Measurements from ENCODE around the gene HSD11B1L. TPM values are rescaled to one million over a fixed set of nuclear protein-coding genes. Genes with fewer than 3 reads are reported as not detected.

The HSD11B1L gene
- total RNA-seq = 10 to 100 TPM; 19.9 to 37.1 (median 23.3) TPM
- 1 to 10 TPM; 4.2 to 8.4 (median 6.3) TPM for polyA plus RNA-seq

DNA sequence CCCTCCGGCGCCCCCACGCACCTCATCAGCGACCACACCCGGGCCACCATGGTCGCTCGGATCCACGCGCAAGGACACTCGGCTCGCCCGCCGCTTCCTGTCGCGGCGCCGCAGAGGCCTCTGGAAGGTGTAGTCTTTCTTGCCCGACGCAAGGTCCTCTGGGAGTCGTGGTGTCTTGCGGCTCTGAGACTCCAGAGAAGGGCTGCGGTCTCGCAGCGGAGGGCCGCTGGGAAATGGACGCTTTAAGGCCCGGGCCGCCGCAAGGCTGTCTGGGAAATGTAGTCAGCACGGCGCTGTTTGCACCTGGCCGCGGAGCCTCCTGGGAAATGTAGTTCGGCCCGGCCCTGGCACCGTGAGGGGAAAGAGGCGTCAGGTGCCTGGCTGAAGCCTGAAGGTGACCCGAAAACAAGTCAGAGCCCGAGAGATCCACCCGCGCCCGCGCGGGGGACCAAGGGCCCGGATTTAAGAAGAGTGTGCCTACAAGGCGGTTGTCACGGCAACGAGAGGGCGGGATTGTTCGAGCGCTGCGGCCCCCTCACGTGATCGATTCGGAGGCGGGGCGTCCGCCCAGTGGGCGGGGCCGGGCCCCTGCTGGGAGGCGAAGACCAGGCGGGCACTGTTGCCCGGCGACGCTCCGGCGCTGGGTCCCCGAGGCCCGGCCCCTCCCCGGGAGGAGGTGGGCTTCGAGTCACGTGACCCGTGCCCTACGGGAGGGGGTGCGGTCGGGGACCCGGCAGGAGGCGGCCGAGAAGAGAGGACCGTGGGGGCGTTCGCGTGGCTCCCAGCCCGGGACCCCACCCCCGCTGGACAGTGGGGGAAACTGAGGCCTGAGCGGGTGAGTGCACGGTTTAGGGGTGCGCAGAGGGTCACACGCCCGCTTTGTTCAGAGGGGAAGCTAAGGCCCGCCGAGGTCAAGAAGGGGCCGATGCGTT is at the start of gene HSD11B1L, which contains the start of gene MICOS13:
Gene HSD11B1L (plus strand): TSS at position 591 of the 932 bp plus-strand sequence. CDS start 3,806 bp downstream, outside the sequence.
Gene MICOS13 (minus strand): TSS at position 80 of the 932 bp plus-strand sequence. CDS start 30 bp downstream, at position 50.
- intact Hi-C loops (cut with DNase I) = loop anchor here (2.0 kb wide), 1 partner anchor 58 kb away; the partner anchor contains the start of genes SAFB and SAFB2
- no peaks in the 10 kb centered on the region for H3K9me3 ChIP-seq

DNA sequence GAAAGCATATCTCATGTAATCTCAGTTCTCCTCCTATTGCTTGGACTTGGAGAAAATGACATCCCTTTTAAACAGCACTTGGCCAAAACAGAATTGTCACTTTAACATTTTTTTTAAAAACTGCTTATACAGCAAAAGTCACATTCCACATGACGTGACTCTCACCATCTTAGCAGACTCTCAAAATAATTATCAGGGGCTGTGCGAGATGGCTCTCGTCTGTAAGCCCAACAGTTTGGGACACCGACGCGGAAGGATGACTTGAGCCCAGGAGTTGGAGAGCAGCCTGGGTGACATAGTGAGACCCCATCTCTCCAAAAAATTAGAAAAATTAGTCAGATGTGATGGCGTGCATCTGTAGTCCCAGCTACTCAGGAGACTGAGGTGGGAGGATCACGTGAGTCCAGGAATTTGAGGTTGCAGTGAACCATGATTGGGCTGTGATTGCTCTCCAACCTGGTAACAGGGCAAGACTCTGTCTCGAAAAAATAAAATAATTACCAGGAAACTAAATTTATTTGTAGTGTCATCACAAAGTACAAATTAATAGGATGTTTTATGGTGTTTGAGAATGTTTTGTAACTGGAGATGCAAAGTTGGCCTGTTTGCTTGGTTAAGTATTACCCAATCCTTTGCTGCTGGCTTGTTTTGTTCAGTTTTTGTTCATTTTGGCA is 49.1 kb upstream of the HSD11B1L start:
- intact Hi-C loops (cut with DNase I) = no loop called here
- peaks cover 0 to 96% (median 81%) of the 10 kb centered on the region in 4 donors for H3K4me1 ChIP-seq
- H3K36me3 ChIP-seq = peaks cover 5 to 38% (median 14%) of the 10 kb centered on the region in 4 donors
- WGBS, 2 donors = 83 to 86% methylated on average over 9 of the region's 9 CpGs
- no peak for DNase-seq
- H3K4me3 ChIP-seq = no peak overlapping the region
- H3K27me3 ChIP-seq = no peaks in the 10 kb centered on the region
- no peaks in the 10 kb centered on the region for H3K9me3 ChIP-seq
- TF ChIP-seq EP300 (IDR thresholded peaks at IDR 0.05) = no peak
- no peak for TF ChIP-seq POLR2A (IDR thresholded peaks at IDR 0.05)
- no peak for TF ChIP-seq POLR2AphosphoS5 (IDR thresholded peaks at IDR 0.05)
- no peak for TF ChIP-seq CTCF (IDR thresholded peaks at IDR 0.05)
- H3K27ac ChIP-seq = peak overlapping the region; percentile 29 to 57 (median 41)

More for the DNA sequence above, at the start of gene HSD11B1L, which contains the start of gene MICOS13:
- peak; percentile 99 for DNase-seq
- peak within 1 kb of the TSS; percentile 89 to 98 (median 92) for H3K27ac ChIP-seq
- H3K4me3 ChIP-seq = peak within 1 kb of the TSS; percentile 79 to 97 (median 88)
- H3K4me1 ChIP-seq = peaks cover 0 to 18% (median 16%) of the 10 kb centered on the region in 4 donors
- H3K27me3 ChIP-seq = no peaks in the 10 kb centered on the region
- no peak for TF ChIP-seq POLR2A (IDR thresholded peaks at IDR 0.05)
- no peak for TF ChIP-seq CTCF (IDR thresholded peaks at IDR 0.05)
- peak; percentile 49 to 88 (median 80) for TF ChIP-seq POLR2AphosphoS5 (IDR thresholded peaks at IDR 0.05)
- peaks cover 0 to 10% (median 3%) of the 10 kb centered on the region in 4 donors for H3K36me3 ChIP-seq
- 1 to 2% methylated on average over 94 of the region's 94 CpGs for WGBS, 2 donors

DNA sequence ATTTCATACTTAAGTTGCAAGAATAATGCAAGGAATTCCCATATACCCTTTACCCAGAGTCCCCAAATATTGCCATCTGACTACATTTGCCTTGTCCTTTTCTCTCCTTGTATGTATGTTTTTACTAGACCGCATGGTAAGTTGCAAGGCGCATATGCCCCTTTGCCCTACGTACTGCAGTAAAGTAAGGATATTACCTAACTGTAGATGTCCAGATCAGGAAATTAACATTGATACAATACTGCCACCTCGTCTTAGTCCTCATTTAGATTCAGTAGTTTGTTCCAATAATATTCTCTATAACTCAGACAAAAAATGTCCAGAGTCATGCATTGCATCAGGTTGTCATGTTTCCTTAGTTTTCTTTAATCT is 48.6 kb upstream of the HSD11B1L start:
- peaks cover under 1 to 33% (median 8%) of the 10 kb centered on the region in 4 donors for H3K36me3 ChIP-seq
- H3K4me1 ChIP-seq = peaks cover 0 to 92% (median 76%) of the 10 kb centered on the region in 4 donors
- no peak overlapping the region for H3K4me3 ChIP-seq
- intact Hi-C loops (cut with DNase I) = no loop called here
- WGBS, 2 donors = 74 to 78% methylated on average over 4 of the region's 4 CpGs
- H3K9me3 ChIP-seq = no peaks in the 10 kb centered on the region
- H3K27me3 ChIP-seq = no peaks in the 10 kb centered on the region
- peak overlapping the region in 3 of 4 donors; percentile 2 to 49 (median 12) for H3K27ac ChIP-seq
- no peak for DNase-seq
- TF ChIP-seq EP300 (IDR thresholded peaks at IDR 0.05) = no peak

GRCh38 chr19:5632657-5633056 is 48.2 kb upstream of the HSD11B1L start:
- intact Hi-C loops (cut with DNase I) = no loop called here

More at GRCh38 chr19:5632657-5633056, 48.2 kb upstream of the HSD11B1L start:
- Histone ChIP-seq H3K9me3 (no peaks in the 10 kb centered on the region), H3K27ac (peak overlapping the region in 3 of 4 donors; percentile 2 to 49 (median 12)), H3K36me3 (peaks cover 0 to 29% (median 5%) of the 10 kb centered on the region in 4 donors), H3K27me3 (no peaks in the 10 kb centered on the region), H3K4me1 (peaks cover 0 to 90% (median 76%) of the 10 kb centered on the region in 4 donors), H3K4me3 (no peak overlapping the region)
- peak in 2 of 4 donors; percentile 24 to 32 for TF ChIP-seq POLR2AphosphoS5 (IDR thresholded peaks at IDR 0.05)
- no peak for TF ChIP-seq CTCF (IDR thresholded peaks at IDR 0.05)
- 76 to 85% methylated on average over 5 of the region's 5 CpGs for WGBS, 2 donors
- DNase-seq = no peak

Measured in sigmoid colon (tissue), 7 donors.